Measurements from ENCODE around the gene SGK2.
"Not testable (repeated sequence)": the region's sequence is repeated elsewhere in the genome, so short reads cannot be mapped to it uniquely, and the experiment has no call there.

Gene SGK2

DNA sequence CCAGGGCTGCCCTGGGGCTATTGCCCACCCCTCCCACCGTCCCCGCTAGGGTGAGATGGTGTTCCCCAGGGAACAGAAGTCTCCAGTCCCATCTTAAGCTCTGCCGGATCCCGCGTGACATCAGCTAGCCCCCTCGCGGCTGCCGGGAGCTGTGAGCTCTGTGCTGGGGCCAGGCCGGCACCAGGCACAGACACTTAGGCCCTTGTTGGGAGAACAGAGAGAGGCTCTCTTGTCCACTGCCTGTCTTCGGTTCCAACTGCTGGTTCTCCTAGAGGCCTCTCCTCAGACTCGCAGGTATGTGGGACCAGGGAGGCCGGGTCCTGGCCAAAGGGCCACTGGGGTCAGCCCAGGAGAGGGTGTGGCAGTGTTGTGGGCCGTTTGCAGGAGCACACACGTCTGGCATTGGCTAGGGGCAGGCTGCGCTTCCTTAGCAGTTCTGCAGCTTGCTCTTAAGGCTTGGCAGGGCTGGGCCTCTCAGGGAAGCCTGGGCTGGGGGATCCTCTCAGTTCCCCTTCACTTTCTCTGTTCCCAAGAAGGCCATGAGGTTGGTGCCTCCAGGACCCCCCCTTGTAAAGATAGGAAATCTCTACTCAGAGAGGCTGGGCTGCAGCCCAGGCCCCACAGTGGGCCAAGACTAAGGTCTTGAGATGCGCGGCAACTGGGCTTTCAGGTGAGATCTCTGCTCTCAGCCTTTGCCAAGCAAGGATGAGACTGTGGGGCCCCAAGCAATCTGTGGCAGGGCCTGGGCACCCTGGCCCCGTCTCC, 6.3 kb downstream of the SGK2 start:
- DNase-seq = no peak

DNA sequence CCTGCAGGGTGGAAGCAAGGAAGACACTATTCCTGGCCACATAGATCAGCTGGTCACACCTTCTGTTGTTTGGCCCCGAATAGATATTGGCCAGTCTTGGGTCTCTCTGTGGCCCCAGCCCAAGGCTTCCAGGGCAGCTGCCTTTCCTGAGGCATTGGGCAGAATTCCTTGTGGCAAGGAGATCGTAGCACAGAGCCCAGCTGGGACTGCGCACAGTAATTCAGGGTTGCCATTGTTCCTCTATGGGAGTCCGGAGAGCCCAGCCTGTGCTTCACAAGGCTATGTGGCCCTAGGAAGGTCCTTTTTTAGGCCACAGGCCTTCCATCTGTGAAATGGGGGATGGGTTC, 6.9 kb downstream of the SGK2 start:
- no peak for DNase-seq

DNA sequence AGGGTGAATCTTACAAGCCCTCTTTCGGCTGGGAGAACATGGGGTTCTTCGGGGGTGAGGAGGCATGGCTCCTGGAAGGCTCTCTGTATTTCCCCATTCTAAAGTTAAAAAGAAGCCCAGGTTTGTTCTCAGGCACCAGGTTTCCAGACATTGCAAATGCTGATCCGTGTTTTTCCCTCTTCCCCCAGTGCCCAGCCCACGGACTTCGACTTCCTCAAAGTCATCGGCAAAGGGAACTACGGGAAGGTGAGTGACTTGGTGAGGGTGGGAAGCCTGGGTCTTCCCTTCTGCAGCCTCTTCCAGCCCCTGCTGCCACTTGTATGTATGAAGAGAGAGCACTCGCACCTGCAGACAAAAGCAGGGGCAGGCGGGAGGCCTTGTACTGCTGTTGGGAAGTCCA, 8.7 kb downstream of the SGK2 start:
- no peak for DNase-seq

DNA sequence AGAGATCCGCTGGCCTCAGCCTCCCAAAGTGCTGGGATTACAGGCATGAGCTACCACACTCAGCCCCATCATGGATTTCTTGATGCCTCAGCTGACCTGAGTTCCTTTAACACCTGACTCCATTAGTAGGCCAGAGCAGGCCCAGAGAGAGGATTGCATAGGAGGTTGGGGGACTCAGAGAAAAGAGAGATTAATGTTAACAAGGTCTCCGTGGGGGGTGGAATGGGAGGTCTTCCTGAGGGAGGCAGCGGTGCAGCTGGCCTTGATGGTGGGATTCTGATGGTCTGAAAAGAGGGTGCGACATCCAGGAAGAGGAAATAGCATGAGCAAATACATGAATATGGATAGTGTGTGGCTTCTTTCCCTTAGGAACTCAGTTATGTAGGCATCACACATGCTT, 9.9 kb downstream of the SGK2 start:
- no peak for DNase-seq

GRCh38 chr20:43569282-43569681, 10.5 kb downstream of the SGK2 start:
- DNase-seq = no peak

DNA sequence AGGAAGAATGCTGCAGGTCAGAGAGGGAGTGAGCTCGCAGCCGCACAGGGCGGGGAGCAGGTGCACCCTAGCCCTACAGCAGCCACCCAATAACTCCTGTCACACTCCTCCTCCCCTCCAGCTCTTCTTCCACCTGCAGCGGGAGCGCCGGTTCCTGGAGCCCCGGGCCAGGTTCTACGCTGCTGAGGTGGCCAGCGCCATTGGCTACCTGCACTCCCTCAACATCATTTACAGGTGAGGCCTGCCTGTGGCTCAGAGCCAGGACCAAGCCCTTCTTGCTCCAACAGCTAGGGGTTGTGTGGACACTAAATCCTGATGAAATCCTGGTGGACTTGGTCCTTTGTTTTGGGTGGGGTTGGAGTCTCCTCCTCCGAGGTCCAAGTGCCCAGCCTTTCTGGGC, 11.7 kb downstream of the SGK2 start:
- no peak for DNase-seq

GRCh38 chr20:43571310-43571709, 12.5 kb downstream of the SGK2 start:
- no peak for DNase-seq

- DNase-seq = no peak
Observed at GRCh38 chr20:43571771-43572170, 12.9 kb downstream of the SGK2 start.

GRCh38 chr20:43572891-43573290, 14.1 kb downstream of the SGK2 start:
- DNase-seq = no peak

DNA sequence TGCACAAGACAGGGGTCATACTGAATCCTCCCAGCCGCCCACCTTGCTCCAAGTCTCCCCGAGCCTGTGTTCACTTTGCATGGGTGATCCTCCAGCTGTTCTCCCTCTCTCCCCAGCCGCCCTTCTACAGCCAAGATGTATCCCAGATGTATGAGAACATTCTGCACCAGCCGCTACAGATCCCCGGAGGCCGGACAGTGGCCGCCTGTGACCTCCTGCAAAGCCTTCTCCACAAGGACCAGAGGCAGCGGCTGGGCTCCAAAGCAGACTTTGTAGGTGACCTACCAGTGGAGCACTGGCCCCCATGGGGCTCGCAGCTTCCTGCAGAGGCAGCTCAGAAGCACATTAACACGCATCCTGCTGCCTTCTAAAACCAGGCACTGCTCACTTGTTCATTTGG, 17.3 kb downstream of the SGK2 start:
- no peak for DNase-seq

- DNase-seq = no peak
Observed at GRCh38 chr20:43579861-43580793, 21.3 kb downstream of the SGK2 start.

DNA sequence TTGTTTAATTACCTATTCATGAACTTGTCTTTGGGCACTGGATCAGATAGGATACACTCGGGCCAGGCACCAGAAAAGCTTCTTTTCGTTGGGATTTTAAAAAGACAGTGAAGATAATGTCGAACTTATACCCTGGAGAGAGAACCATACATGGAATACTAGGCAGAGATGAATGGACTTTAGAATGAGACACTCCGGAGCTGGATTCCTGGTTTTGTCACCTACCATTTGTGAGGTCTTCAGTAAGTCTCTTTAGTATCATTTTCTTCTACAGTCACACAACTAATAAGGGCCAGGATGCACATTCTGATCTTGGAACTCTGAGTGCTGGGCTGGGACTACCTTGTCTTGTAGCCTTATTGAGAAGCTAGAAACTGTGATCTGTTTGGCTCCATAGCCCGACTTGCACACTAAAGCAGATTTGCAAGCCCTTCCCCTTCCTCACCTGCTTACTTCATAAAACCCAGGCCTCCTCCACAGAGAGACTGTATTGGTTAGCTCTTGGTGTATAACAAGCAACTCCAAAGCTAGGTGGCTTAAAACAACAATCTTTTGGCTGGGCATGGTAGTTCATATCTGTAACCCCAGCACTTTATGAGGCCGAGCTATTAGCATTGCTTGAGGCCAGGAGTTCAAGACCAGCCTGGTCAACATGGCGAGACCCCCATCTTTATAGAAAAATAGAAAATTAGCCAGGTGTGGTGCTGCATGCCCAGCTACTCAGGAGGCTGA, 24.5 kb downstream of the SGK2 start:
- DNase-seq = no peak

DNA sequence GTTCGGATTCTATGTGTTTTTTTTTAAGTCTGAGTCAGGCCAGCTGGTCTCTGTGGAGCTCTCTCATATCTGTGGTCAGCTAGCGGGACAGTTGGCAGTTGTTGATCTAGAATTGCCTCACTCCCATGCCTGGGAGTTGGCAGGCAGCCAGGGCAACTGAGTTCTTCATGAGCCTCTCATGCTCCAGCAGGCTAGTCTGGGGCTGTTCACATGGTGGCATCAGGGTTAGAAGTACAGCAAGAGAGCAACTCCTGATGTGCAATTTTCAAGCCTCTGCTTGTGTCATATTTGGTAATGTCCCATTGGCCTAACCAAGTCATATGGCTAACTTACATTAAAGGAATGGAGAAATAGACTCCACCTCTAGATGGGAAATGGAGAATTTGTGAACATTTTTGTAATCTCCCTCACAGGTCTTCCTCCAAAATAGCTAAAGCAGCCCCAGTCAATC, 25.2 kb downstream of the SGK2 start:
- peak; percentile 47 for DNase-seq

- no peak for DNase-seq
Observed at GRCh38 chr20:43584448-43585136, 25.8 kb downstream of the SGK2 start.

GRCh38 chr20:43586641-43587040, 27.8 kb downstream of the SGK2 start:
- DNase-seq = no peak

GRCh38 chr20:43588526-43588925, 29.7 kb downstream of the SGK2 start:
- DNase-seq = not testable (repeated sequence)

- DNase-seq = no peak
Observed at GRCh38 chr20:43590036-43590391, 31.2 kb downstream of the SGK2 start.

DNA sequence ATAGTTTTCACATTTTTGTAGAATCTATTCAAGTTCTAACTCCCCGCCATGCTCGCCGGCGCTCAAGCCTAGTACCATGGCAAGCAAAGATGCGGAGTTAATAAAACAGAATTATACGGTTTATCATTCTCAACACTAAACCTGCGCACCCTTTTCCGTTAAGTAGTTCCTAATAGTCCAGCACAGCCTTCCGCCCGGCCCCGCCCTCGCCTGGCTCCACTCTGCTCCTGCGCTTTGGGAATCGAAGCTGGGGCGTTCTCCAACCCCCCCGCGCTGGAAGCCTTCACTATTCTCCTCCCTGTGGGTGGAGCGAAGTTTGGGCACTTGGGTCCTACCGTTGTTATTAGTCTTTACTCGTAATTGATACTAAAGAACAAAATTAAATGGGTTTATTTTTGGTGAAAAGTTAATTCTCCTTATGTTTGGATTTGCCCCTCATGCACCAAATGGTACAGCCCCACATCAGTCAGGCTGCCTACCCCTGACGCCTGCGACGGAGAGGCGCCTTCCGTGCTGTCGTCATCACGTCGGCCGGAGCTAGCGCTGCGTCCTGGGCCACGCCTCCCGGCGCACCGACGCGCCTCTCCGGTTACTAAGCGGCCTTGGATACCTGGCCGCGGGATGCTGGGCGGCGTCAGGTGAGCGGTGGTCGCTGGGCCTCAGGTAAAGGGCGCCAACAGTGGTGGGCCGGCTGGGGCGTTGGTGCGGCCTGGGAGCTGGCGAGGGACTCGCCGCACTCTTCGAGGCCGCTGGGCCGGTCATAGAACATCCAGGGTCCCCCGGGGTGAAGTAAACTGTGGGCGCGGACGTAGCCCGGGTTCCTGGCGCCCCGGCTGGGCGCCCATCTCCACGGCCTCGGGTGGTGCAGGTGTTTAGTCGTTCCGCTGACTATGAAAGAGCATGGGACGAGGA, 31.8 kb downstream of the SGK2 start, which contains the start of gene IFT52:
Gene IFT52 (plus strand): TSS at position 546 of the 912 bp plus-strand sequence. CDS start 3,762 bp downstream, outside the sequence.
- DNase-seq = peak; percentile 95

GRCh38 chr20:43601960-43602359, 43.1 kb downstream of the SGK2 start:
- DNase-seq = not testable (repeated sequence)

- DNase-seq = no peak
Observed at GRCh38 chr20:43603124-43603523, 44.3 kb downstream of the SGK2 start.

GRCh38 chr20:43605715-43606114, 46.9 kb downstream of the SGK2 start:
- DNase-seq = no peak

DNA sequence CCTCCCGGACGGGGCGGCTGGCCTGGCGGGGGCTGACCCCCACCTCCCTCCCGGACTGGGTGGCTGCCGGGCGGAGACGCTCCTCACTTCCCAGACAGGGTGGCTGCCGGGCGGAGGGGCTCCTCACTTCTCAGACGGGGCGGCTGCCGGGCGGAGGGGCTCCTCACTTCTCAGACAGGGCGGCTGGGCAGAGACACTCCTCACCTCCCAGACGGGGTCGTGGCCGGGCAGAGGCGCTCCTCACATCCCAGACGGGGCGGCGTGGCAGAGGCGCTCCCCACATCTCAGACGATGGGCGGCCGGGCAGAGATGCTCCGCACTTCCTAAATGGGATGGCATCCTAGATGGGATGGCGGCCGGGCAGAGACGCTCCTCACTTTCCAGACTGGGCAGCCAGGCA, 48.5 kb downstream of the SGK2 start:
- not testable (repeated sequence) for DNase-seq
